AG04450 (cell line): ENCODE results near the gene CSNK1A1. TPM values are rescaled to one million over a fixed set of nuclear protein-coding genes. Genes with fewer than 3 reads are reported as not detected.

Source experiments
- CTCF ChIA-PET: fragments of 300-600, 350-600 bp; formaldehyde crosslinking; extraction: SDS; loops from one replicate; lab custom pipeline; 2022; ENCODE audit warnings: antibody characterized with exemption, inconsistent platforms; lab: Charles Lee
- POLR2A ChIA-PET: fragments of 350-600 bp; formaldehyde crosslinking; extraction: SDS; loops from one replicate; lab custom pipeline; 2021; ENCODE audit warnings: antibody characterized with exemption, inconsistent platforms; lab: Yijun Ruan, JAX
- DNase-seq: peaks from one replicate; pipeline ENCODE4 v3.0.0-alpha.2; 2011; ENCODE audit warnings: low read depth, low spot score
- H3K27ac ChIP-seq: one replicate; pipeline ENCODE4 v1.5.1; 2012; ENCODE audit warnings: low read depth, low read length, control low read depth
- H3K27me3 ChIP-seq: one replicate; pipeline ENCODE4 v1.6.0; 2012; ENCODE audit warnings: low read length; ENCODE audit not compliant: control insufficient read depth, insufficient read depth
- H3K4me3 ChIP-seq: 2 replicates; pipeline ENCODE4 v1.5.1; 2011; ENCODE audit warnings: mild to moderate bottlenecking, low read depth, low read length, control low read depth
- H3K9me3 ChIP-seq: 2 replicates; pipeline ENCODE4 v1.5.1; 2012; ENCODE audit warnings: low read length; ENCODE audit not compliant: control insufficient read depth, insufficient read depth
- CTCF ChIP-seq: IDR thresholded peaks from 2 replicates; pipeline ENCODE4 v1.5.1; 2011; ENCODE audit warnings: low read depth, low read length, control low read depth, inconsistent platforms
- polyA plus RNA-seq: library from polyadenylated mRNA; depleted of rRNA; stranded (reverse); fragments of >200 nt; gene quantifications from 2 replicates; pipeline ENCODE4 v1.2.3, GENCODE V29; 2011

Gene CSNK1A1
- polyA plus RNA-seq, 1 experiment: 329 TPM

- no peaks in the 10 kb centered on the region for H3K9me3 ChIP-seq
- ChIA-PET CTCF (interaction anchor here (0.6 to 2.2 kb wide), 4 partner anchors 9 to 132 kb away, joined by 3 to 6 read pairs (median 4); partner anchors contain the start of gene CSNK1A1), POLR2A (interaction anchor here (0.6 to 2.6 kb wide), 17 partner anchors 12 to 86 kb away, joined by 3 to 19 read pairs (median 4); partner anchors contain the start of gene CSNK1A1)
- DNase-seq: peak; percentile 98
- H3K27ac ChIP-seq: peak overlapping the region; percentile 99
- TF ChIP-seq CTCF: no peak
- H3K4me3 ChIP-seq: no peak overlapping the region
- no peaks in the 10 kb centered on the region for H3K27me3 ChIP-seq
These were observed 65.3 kb downstream of the CSNK1A1 start for GRCh38 chr5:149485655-149486615.

- CTCF ChIA-PET: interaction anchor here (1.1 kb wide), 1 partner anchor 36 kb away, joined by 5 read pairs; no protein-coding TSS in a partner anchor
- TF ChIP-seq CTCF: no peak
- no peaks in the 10 kb centered on the region for H3K27me3 ChIP-seq
- POLR2A ChIA-PET: interaction anchor here (0.6 to 1.2 kb wide), 2 partner anchors 25 to 37 kb away, joined by 3 to 6 read pairs; no protein-coding TSS in a partner anchor
- DNase-seq: no peak
- no peak overlapping the region for H3K27ac ChIP-seq
- no peaks in the 10 kb centered on the region for H3K9me3 ChIP-seq
- H3K4me3 ChIP-seq: no peak overlapping the region
These were observed 69.8 kb downstream of the CSNK1A1 start for GRCh38 chr5:149481485-149481884.

GRCh38 chr5:149478761-149479160 is 72.5 kb downstream of the CSNK1A1 start:
- H3K27ac ChIP-seq: no peak overlapping the region
- POLR2A ChIA-PET: interaction anchor here (0.6 to 1.1 kb wide), 2 partner anchors 26 to 37 kb away, joined by 3 to 4 read pairs; no protein-coding TSS in a partner anchor
- TF ChIP-seq CTCF: no peak
- no peak overlapping the region for H3K4me3 ChIP-seq
- CTCF ChIA-PET: no interaction called here
- no peaks in the 10 kb centered on the region for H3K9me3 ChIP-seq
- DNase-seq: no peak
- no peaks in the 10 kb centered on the region for H3K27me3 ChIP-seq

GRCh38 chr5:149475777-149476176 is 75.5 kb downstream of the CSNK1A1 start:
- H3K4me3 ChIP-seq: no peak overlapping the region
- POLR2A ChIA-PET: interaction anchor here (0.7 kb wide), 1 partner anchor 8 kb away, joined by 7 read pairs; no protein-coding TSS in a partner anchor
- no peak for TF ChIP-seq CTCF
- no peak for DNase-seq
- H3K27me3 ChIP-seq: no peaks in the 10 kb centered on the region
- H3K27ac ChIP-seq: no peak overlapping the region
- CTCF ChIA-PET: interaction anchor here (1.2 to 1.9 kb wide), 2 partner anchors 33 to 109 kb away, joined by 5 read pairs; no protein-coding TSS in a partner anchor
- no peaks in the 10 kb centered on the region for H3K9me3 ChIP-seq
